ENCODE data around the gene POLDIP3.
A peak's percentile ranks its signal among the peaks of the same experiment; 100 is the strongest.
"Not testable (repeated sequence)": the region's sequence is repeated elsewhere in the genome, so short reads cannot be mapped to it uniquely, and the experiment has no call there.

Gene POLDIP3

GRCh38 chr22:42560381-42560780 lies 54.3 kb downstream of the POLDIP3 start:
- no peak for DNase-seq (ENCODE audit: low read depth)

GRCh38 chr22:42553475-42554361 lies 61.0 kb downstream of the POLDIP3 start, which contains the start of gene SERHL2:
SERHL2 (plus strand) TSS chr22:42553956; CDS start chr22:42554021, 65 bp downstream.
- DNase-seq (ENCODE audit: low read depth) = peak; percentile 71

- DNase-seq (ENCODE audit: low read depth) = not testable (repeated sequence)
These were observed 62.4 kb downstream of the POLDIP3 start for GRCh38 chr22:42552294-42552647.

GRCh38 chr22:42549331-42550060 lies 65.2 kb downstream of the POLDIP3 start:
- DNase-seq (ENCODE audit: low read depth) = no peak

GRCh38 chr22:42548597-42549330 lies 65.9 kb downstream of the POLDIP3 start:
- no peak for DNase-seq (ENCODE audit: low read depth)

- not testable (repeated sequence) for DNase-seq (ENCODE audit: low read depth)
These were observed 66.6 kb downstream of the POLDIP3 start for GRCh38 chr22:42548126-42548525.

- DNase-seq (ENCODE audit: low read depth) = no peak
These were observed 67.1 kb downstream of the POLDIP3 start for GRCh38 chr22:42547562-42547961.

GRCh38 chr22:42544686-42545085 lies 70.0 kb downstream of the POLDIP3 start:
- no peak for DNase-seq (ENCODE audit: low read depth)

GRCh38 chr22:42539236-42539771 lies 75.4 kb downstream of the POLDIP3 start:
- not testable (repeated sequence) for DNase-seq (ENCODE audit: low read depth)

- not testable (repeated sequence) for DNase-seq (ENCODE audit: low read depth)
These were observed 77.4 kb downstream of the POLDIP3 start for GRCh38 chr22:42537199-42537831.

- DNase-seq (ENCODE audit: low read depth) = not testable (repeated sequence)
These were observed 78.0 kb downstream of the POLDIP3 start for GRCh38 chr22:42536634-42537033.

- no peak for DNase-seq (ENCODE audit: low read depth)
These were observed 78.5 kb downstream of the POLDIP3 start for GRCh38 chr22:42536166-42536565.

- DNase-seq (ENCODE audit: low read depth) = not testable (repeated sequence)
These were observed 79.5 kb downstream of the POLDIP3 start for GRCh38 chr22:42535082-42535731.
